Frontal cortex (tissue), 4 donors: ENCODE measurements around the gene THBS1. TPM values are rescaled to one million over a fixed set of nuclear protein-coding genes. Genes with fewer than 3 reads are reported as not detected.

Experiments used
- DNase-seq, 2 donors: peaks; one replicate each; pipeline ENCODE4 v3.0.0; 2012; ENCODE audit warnings: low spot score in 2 of 2
- FAIRE-seq: peaks from 2 replicates; lab custom pipeline; 2012; peaks lifted over from hg19 to GRCh38; lab: Jason Lieb, UNC
- total RNA-seq: library from RNA; depleted of rRNA; stranded (reverse); fragments of >200 nt; gene quantifications from one replicate; pipeline ENCODE4 v1.2.3, GENCODE V29; 2014
- donor health status: control.
- donor health status: control.
- donor health status: control.

THBS1 gene
- total RNA-seq, 1 donor from 2014 or later = 57.1 TPM

- DNase-seq (no peak), FAIRE-seq (no peak)
Measured at GRCh38 chr15:39565851-39566250, 15.0 kb upstream of the THBS1 start.

- DNase-seq = no peak
- FAIRE-seq = no peak
Measured at GRCh38 chr15:39573287-39573686, 7.6 kb upstream of the THBS1 start.

- FAIRE-seq (no peak), DNase-seq (no peak)
Measured at GRCh38 chr15:39573844-39574243, 7.0 kb upstream of the THBS1 start.

- FAIRE-seq = no peak
Measured at GRCh38 chr15:39574427-39574826, 6.5 kb upstream of the THBS1 start.

GRCh38 chr15:39575180-39575579 lies 5.7 kb upstream of the THBS1 start:
- FAIRE-seq (no peak), DNase-seq (no peak)

More at GRCh38 chr15:39574427-39574826, 6.5 kb upstream of the THBS1 start:
- no peak for DNase-seq

GRCh38 chr15:39578851-39579486 lies 1.9 kb upstream of the THBS1 start:
- FAIRE-seq (no peak), DNase-seq (no peak)

GRCh38 chr15:39579487-39580116 lies 1.3 kb upstream of the THBS1 start:
- peak in 1 of 2 donors; percentile 36 for DNase-seq
- no peak for FAIRE-seq

GRCh38 chr15:39580117-39580484 lies 778 bp upstream of the THBS1 start:
- DNase-seq = peak; percentile 61 to 78
- FAIRE-seq = no peak

GRCh38 chr15:39581242-39581792 lies 438 bp downstream of the THBS1 start:
- no peak for FAIRE-seq
- no peak for DNase-seq

GRCh38 chr15:39581793-39582285 lies 960 bp downstream of the THBS1 start:
- DNase-seq (no peak), FAIRE-seq (no peak)

- no peak for FAIRE-seq
- DNase-seq = no peak
Measured at GRCh38 chr15:39582286-39582976, 1.6 kb downstream of the THBS1 start.

GRCh38 chr15:39582977-39583595 lies 2.2 kb downstream of the THBS1 start:
- no peak for DNase-seq
- FAIRE-seq = no peak

GRCh38 chr15:39583596-39584265 lies 2.9 kb downstream of the THBS1 start:
- no peak for FAIRE-seq
- no peak for DNase-seq

- no peak for FAIRE-seq
Measured at GRCh38 chr15:39584266-39584659, 3.4 kb downstream of the THBS1 start.

GRCh38 chr15:39584662-39585388 lies 3.9 kb downstream of the THBS1 start:
- DNase-seq (no peak), FAIRE-seq (no peak)

More at GRCh38 chr15:39584266-39584659, 3.4 kb downstream of the THBS1 start:
- DNase-seq = no peak

GRCh38 chr15:39585389-39585841 lies 4.5 kb downstream of the THBS1 start:
- DNase-seq (no peak), FAIRE-seq (no peak)

GRCh38 chr15:39585871-39586301 lies 5.0 kb downstream of the THBS1 start:
- FAIRE-seq = no peak

GRCh38 chr15:39586387-39587095 lies 5.7 kb downstream of the THBS1 start:
- DNase-seq (no peak), FAIRE-seq (no peak)

More at GRCh38 chr15:39585871-39586301, 5.0 kb downstream of the THBS1 start:
- DNase-seq = no peak
